Measurements from ENCODE around the gene AGAP2.

GRCh38 chr12:57717131-57717530 lies 21.4 kb downstream of the AGAP2 start:
- TF ChIP-seq CTCF (conservative IDR thresholded peaks at IDR 0.05; ENCODE audit: low read depth, low read length): no peak
- no peak for TF ChIP-seq EZH2 (IDR thresholded peaks at IDR 0.05; ENCODE audit: low read length, unreplicated experiment)

Measured in PC-3 (cell line).